ENCODE data around the gene AIP.

- TF ChIP-seq POLR2A (IDR thresholded peaks at IDR 0.05), result no peak
- TF ChIP-seq, protein P1, sequence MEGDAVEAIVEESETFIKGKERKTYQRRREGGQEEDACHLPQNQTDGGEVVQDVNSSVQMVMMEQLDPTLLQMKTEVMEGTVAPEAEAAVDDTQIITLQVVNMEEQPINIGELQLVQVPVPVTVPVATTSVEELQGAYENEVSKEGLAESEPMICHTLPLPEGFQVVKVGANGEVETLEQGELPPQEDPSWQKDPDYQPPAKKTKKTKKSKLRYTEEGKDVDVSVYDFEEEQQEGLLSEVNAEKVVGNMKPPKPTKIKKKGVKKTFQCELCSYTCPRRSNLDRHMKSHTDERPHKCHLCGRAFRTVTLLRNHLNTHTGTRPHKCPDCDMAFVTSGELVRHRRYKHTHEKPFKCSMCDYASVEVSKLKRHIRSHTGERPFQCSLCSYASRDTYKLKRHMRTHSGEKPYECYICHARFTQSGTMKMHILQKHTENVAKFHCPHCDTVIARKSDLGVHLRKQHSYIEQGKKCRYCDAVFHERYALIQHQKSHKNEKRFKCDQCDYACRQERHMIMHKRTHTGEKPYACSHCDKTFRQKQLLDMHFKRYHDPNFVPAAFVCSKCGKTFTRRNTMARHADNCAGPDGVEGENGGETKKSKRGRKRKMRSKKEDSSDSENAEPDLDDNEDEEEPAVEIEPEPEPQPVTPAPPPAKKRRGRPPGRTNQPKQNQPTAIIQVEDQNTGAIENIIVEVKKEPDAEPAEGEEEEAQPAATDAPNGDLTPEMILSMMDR (IDR thresholded peaks at IDR 0.05), result no peak
Observed at GRCh38 chr11:67455054-67455453, 27.8 kb upstream of the AIP start, which contains the start of gene CABP4.

Measured in suprapubic skin (tissue), 3 donors.